Measurements from ENCODE around the gene RASGRP1. TPM values are rescaled to one million over a fixed set of nuclear protein-coding genes. Genes with fewer than 3 reads are reported as not detected.

Gene RASGRP1
- total RNA-seq, 1 donor from 2014 or later, result 2.3 TPM

GRCh38 chr15:38517312-38517975 lies 47.2 kb downstream of the RASGRP1 start:
- no peak overlapping the region for H3K27ac ChIP-seq
- H3K4me1 ChIP-seq, result no peaks in the 10 kb centered on the region
- no peak overlapping the region for H3K4me3 ChIP-seq
- no peak for TF ChIP-seq CTCF (IDR thresholded peaks at IDR 0.05)
- no peaks in the 10 kb centered on the region for H3K9me3 ChIP-seq
- no peak for DNase-seq
- H3K36me3 ChIP-seq, result no peaks in the 10 kb centered on the region
- no peak for ATAC-seq
- intact Hi-C loops (cut with DNase I), result no loop called here
- no peaks in the 10 kb centered on the region for H3K27me3 ChIP-seq (ENCODE audit: low read depth)

- DNase-seq (no peak), ATAC-seq (no peak)
- intact Hi-C loops (cut with DNase I), result no loop called here
- Histone ChIP-seq H3K27ac (no peak overlapping the region), H3K36me3 (peaks cover under 1% of the 10 kb centered on the region), H3K27me3 (ENCODE audit: low read depth) (no peaks in the 10 kb centered on the region), H3K4me1 (no peaks in the 10 kb centered on the region), H3K9me3 (no peaks in the 10 kb centered on the region), H3K4me3 (no peak overlapping the region)
- TF ChIP-seq CTCF (IDR thresholded peaks at IDR 0.05), result no peak
These were observed 48.0 kb downstream of the RASGRP1 start for GRCh38 chr15:38516626-38517025.

- Histone ChIP-seq H3K27me3 (ENCODE audit: low read depth) (no peaks in the 10 kb centered on the region), H3K4me1 (no peaks in the 10 kb centered on the region), H3K4me3 (no peak overlapping the region), H3K9me3 (no peaks in the 10 kb centered on the region), H3K36me3 (peaks cover 4% of the 10 kb centered on the region), H3K27ac (no peak overlapping the region)
- no peak for ATAC-seq
- DNase-seq, result no peak
- intact Hi-C loops (cut with DNase I), result no loop called here
- TF ChIP-seq CTCF (IDR thresholded peaks at IDR 0.05), result no peak
These were observed 50.0 kb downstream of the RASGRP1 start for GRCh38 chr15:38514601-38515000.

GRCh38 chr15:38512901-38513300 lies 51.7 kb downstream of the RASGRP1 start:
- no peak for TF ChIP-seq CTCF (IDR thresholded peaks at IDR 0.05)
- Histone ChIP-seq H3K27ac (no peak overlapping the region), H3K4me3 (no peak overlapping the region), H3K4me1 (no peaks in the 10 kb centered on the region), H3K36me3 (peaks cover 4% of the 10 kb centered on the region), H3K9me3 (no peaks in the 10 kb centered on the region), H3K27me3 (ENCODE audit: low read depth) (no peaks in the 10 kb centered on the region)
- intact Hi-C loops (cut with DNase I), result no loop called here
- ATAC-seq (no peak), DNase-seq (no peak)

- H3K4me1 ChIP-seq, result no peaks in the 10 kb centered on the region
- no peak overlapping the region for H3K4me3 ChIP-seq
These were observed 55.5 kb downstream of the RASGRP1 start for GRCh38 chr15:38509152-38509551.

More at GRCh38 chr15:38509152-38509551, 55.5 kb downstream of the RASGRP1 start:
- TF ChIP-seq CTCF (IDR thresholded peaks at IDR 0.05), result no peak
- Histone ChIP-seq H3K36me3 (peaks cover 8% of the 10 kb centered on the region), H3K9me3 (no peaks in the 10 kb centered on the region), H3K27ac (no peak overlapping the region), H3K27me3 (ENCODE audit: low read depth) (no peaks in the 10 kb centered on the region)
- ATAC-seq, result no peak
- no peak for DNase-seq
- intact Hi-C loops (cut with DNase I), result no loop called here

Data from lower lobe of right lung (tissue), 2 donors.